Fibroblast of peridontal ligament (primary cell): Measurements from ENCODE around the gene KRTAP4-11.
"Not testable (repeated sequence)": the region's sequence is repeated elsewhere in the genome, so short reads cannot be mapped to it uniquely, and the experiment has no call there.

Source experiments
- DNase-seq: peaks from one replicate; pipeline ENCODE4 v3.0.0-alpha.2; 2010; ENCODE audit errors: extremely low read depth

The KRTAP4-11 gene

GRCh38 chr17:41123991-41124371, 5.8 kb upstream of the KRTAP4-11 start, which contains the start of gene KRTAP4-12:
Gene KRTAP4-12, minus strand, starts transcription at chr17:41124182. Its CDS starts 60 bp downstream, at chr17:41124122.
- DNase-seq, result not testable (repeated sequence)

GRCh38 chr17:41123292-41123990, 5.3 kb upstream of the KRTAP4-11 start:
- DNase-seq, result not testable (repeated sequence)

GRCh38 chr17:41121742-41122141, 3.6 kb upstream of the KRTAP4-11 start:
- no peak for DNase-seq

GRCh38 chr17:41119696-41120690, 1.8 kb upstream of the KRTAP4-11 start:
- not testable (repeated sequence) for DNase-seq

DNA sequence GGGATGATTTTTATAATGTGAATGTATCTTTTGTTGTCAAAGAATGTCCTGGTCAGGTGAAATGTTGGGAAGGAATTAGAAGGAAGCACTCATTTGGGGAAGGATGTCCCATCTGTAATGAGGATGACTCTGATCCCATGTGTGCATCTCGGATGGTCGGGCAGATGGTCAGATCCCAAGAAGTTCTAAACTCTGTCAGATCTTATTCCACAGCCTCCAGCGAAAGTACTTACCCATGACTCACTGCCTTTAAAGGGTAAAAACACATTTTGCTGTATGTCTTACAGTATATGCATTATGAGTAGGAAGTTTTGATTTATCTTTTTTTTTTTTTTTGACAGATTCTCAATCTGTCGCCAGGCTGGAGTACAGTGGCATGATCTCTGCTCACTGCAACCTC, 548 bp upstream of the KRTAP4-11 start:
- DNase-seq, result no peak

DNA sequence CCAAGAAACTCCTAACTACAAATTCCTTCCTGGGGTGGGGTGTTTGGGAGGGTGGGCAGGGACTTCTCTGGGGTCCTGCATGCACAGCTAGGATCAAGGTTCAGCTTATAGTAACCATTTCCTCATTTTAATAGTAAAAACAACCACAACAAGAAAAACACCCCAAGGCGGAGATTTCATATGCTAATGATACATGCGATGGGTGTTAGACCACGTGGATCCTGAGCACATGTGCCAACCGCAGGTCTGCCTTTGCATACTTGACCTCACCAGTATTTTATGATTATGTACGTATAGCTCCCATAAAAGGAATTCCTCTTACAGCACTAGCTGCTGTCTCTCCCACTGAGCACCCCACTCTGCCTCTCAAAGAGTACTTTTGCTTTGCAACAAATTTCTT, 1.9 kb downstream of the KRTAP4-11 start:
- no peak for DNase-seq

DNA sequence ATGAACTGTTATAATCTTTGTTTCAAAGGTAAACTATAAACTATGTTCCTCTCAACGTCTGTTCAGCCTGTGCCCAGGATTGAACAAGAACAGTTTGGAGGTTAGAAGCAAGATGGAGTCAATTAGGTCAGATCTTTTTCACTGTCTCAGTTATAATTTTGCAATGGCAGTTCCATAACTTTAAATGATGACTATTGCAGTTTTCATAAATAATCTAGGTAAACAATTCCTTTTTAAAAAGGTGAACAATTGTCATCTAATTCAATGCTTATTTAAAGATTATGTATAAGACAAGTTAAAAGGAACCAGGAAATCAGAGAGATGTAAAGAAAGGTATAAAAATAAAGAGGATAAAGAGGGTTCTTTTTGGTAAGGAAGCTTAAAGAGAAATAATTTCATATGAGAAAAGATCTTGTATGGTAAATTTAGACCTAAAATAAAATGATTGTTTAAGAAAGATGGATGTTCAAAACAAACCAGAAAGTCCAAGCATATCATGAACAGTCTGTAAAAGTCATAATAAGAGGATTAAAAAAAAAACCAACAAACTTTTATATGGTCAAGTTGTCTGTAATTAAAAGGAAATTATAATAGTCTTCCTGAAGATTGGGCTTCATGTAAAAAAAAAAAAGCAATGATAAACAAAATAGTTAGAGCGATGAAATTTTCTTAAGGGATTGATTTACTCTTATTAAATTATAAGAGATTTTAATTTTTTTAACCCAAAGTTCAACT, 6.9 kb downstream of the KRTAP4-11 start:
- no peak for DNase-seq

GRCh38 chr17:41108728-41109386, 9.3 kb downstream of the KRTAP4-11 start:
- DNase-seq, result not testable (repeated sequence)

DNA sequence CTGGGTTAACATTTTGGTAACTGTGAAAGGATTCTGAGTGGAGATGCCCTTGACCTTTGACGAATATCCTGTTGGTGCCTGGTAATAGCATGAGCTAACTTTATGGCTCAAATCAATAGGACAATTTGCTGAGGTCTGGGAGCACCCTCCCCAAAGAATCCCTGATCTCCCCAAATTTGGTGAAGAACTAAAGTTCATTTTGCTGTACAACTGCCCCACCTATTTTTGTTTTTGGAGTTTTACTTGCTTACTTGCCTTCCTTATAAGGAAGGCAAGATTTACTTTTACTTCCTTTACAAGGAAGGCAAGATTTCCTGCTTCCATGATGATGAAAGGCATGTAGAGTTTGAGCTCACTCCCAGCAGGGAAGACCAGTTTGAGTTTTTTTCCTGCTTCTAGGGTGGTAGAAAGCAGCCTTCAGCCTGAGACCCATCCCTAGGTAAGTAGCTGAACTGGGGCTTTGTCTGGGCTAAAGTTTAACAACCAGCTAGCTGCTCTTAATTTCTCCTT, 10.2 kb downstream of the KRTAP4-11 start:
- peak; percentile 58 for DNase-seq

DNA sequence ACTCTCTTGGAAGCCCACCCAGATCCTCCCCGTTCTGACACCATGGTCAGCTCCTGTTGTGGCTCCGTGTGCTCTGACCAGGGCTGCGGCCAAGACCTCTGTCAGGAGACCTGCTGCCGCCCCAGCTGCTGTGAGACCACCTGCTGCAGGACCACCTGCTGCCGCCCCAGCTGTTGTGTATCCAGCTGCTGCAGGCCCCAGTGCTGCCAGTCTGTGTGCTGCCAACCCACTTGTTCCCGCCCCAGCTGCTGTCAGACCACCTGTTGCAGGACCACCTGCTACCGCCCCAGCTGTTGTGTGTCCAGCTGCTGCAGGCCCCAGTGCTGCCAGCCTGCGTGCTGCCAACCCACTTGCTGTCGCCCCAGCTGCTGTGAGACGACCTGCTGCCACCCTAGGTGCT, 12.8 kb downstream of the KRTAP4-11 start, which contains the start of gene KRTAP4-9:
TSS of gene KRTAP4-9 (plus strand) at position 43 of the 400 bp plus-strand sequence. CDS start at position 43, 0 bp downstream.
- not testable (repeated sequence) for DNase-seq

DNA sequence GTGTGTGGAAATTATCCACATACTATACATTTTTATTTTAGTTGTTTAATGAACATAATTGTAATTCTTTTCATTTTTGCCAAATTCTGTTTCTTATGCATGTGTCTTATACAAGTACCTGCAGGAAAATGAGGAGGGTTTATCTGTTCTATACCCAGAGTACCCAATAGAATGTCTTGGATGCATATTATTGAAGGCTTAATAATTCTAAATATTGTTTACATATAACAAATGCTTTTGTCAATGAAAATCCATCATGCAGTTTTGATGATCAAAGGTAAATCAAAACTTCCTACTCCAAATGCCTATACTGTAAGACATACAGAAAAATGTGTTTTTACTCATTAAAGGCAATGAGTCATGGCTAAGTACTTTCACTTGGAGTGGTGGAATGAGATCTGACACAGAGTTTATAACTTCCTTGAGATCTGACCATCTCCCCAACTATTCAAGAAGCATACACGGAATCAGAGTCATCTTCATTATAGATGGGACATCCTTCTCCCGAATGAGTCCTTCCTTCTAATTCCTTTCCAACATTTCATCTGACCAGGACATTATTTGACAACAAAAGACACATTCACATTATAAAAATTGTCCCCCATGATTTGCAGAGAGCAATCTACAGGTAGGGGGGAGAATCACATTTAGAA, 13.7 kb downstream of the KRTAP4-11 start:
- DNase-seq, result peak; percentile 63

GRCh38 chr17:41103896-41104295, 14.3 kb downstream of the KRTAP4-11 start:
- DNase-seq, result no peak

- DNase-seq, result no peak
Measured at GRCh38 chr17:41101586-41102259, 16.4 kb downstream of the KRTAP4-11 start, which contains the start of gene KRTAP4-16. Gene KRTAP4-16, minus strand, starts transcription at chr17:41102209. Its CDS starts 0 bp downstream, at chr17:41102209.

DNA sequence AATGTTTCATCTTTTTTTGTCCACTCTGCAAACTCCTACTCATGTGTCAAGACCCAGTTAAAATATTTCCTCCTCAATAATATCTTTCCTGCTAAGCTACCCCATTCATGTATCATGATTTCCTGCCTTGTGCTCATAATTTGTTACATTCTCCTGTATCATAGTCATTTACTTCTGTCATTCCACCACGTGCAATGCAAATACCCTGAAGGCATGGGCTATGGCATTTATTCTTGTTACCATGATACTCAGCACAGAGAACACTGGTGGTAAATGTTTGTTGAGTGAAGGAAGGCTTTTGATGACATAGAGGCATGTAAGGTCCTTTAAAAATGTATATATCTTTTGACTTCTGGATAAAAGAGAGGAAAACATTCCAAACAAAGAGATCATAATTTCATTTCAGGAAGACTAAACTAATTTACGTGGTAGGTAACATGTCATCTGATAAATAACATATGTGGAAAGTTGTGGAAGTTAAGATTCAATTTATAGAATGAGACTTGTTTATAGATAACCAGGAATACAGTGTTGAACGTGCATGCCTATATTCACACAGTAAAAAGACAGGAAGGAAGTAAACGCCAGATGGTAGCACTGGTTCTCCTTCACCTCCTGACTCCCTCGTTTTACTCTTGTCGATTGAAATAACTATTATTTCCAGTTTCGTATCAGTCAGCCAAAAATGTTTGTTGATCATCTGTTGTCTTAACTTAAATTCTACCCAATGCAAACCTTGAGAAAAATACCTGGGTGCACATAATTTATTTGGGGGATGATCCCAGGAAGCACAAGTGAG, 18.3 kb downstream of the KRTAP4-11 start:
- DNase-seq, result peak; percentile 55

- peak; percentile 63 for DNase-seq
Measured at GRCh38 chr17:41098481-41098880, 19.7 kb downstream of the KRTAP4-11 start.

DNA sequence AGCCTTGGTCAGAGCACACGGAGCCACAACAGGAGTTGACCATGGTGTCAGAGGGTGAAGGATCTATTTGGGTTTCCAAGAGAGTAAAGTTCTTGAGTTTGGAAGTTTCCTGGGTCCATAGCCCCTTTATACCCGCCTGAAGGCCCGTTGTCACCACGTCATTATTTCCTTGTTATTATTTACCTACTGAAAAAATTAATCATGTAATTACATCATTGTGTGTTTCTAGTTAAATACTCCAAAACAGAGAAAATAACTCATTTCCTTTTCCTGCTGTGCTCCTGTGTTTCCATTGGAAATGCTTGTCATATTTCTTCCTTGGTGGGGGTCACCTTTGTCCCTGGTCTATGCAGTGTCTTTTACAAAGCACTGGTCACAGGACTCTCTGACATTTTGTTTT, 20.1 kb downstream of the KRTAP4-11 start, which contains the start of gene KRTAP4-8:
TSS of gene KRTAP4-8 (minus strand) at position 101 of the 400 bp plus-strand sequence. CDS start at position 43, 58 bp downstream.
- no peak for DNase-seq

GRCh38 chr17:41096055-41096454, 22.1 kb downstream of the KRTAP4-11 start:
- no peak for DNase-seq

DNA sequence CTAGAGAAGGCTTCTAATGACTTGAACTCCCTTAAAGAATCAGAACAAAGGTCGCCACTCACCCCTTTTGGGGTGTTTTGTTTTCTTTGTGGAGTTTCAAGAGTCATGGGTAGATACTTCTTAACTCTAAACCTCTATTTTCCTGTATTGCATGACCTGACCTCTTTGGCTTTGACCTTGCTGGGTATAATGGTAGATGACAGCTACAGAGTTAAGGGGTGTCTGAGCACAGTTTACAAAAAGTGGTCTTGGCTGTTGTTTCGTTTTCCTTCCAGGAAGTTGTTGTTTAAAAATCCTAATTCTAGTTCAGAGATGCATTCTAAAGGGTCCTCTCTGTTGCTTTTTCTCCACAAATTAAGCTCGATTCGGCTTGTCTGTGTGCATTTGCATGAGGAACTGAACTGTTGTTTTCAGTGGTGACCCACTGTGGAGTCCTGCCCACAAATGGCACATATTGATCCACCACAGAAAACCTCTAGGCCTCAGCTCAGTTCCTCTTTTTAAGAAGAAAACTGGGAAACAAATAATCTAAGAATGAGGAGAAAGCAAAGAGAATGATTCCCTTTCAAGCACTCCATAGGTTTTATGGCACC, 29.3 kb downstream of the KRTAP4-11 start:
- not testable (repeated sequence) for DNase-seq
